Measurements from ENCODE around the gene FAF2.

GRCh38 chr5:176542596-176543427 is 94.6 kb downstream of the FAF2 start:
- no peak; the same call in 1 of the 2 replicates for TF ChIP-seq CTCF (conservative IDR thresholded peaks at IDR 0.05)
- TF ChIP-seq EZH2 (IDR thresholded peaks at IDR 0.05; ENCODE audit: low read depth), result no peak
